ENCODE data around the gene CSTF3.
A peak's percentile ranks its signal among the peaks of the same experiment; 100 is the strongest.

Gene CSTF3

DNA sequence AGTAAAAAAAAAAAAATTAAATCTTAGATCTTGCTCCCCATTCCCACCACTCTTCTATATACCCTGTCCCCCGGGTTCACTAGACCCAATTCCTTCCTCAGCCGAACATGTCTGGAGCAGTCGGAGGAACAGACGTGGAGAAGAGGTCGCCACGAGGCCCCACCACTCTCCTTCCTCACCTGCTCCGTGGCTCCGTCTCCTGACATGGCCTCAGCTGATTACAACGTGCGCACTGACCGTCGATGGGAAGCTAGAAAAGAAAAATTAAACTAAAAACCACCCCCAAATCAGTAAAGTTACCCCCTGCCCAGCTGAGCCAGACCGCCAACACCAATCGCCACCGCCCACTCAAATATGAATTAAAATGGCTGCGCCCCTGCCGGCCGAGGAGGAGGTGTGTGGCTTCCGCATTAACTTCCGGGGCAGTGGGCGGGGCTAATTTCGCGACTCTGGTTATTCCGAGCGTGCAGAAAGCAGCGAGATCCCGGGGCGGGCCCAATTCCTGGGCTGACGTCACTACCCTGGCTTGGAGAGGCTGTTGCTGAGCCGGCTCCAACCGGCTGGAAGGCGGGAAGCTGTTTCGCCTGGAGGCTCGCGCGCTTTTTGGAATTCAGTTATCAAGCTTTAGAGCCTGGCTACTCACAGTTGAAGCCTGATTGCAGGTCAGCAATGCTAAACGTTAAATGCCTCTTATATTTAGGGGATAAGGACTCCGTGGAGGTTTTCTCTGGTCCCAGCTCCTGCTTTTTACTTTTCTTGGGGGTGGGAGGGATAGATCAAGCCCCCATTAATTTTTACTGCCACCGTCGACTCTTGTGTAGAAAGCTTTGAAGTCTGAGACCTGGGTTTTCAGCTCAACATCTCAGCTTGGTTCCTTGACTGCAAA is at the start of gene CSTF3:
Gene CSTF3, minus strand, starts transcription at position 361 of the 886 bp plus-strand sequence. Its CDS starts 155 bp downstream, at position 206.
- peak; percentile 99 for DNase-seq
- Histone ChIP-seq H3K4me1 (ENCODE audit: insufficient read depth, low read length) (peaks cover 50% of the 10 kb centered on the region), H3K27ac (ENCODE audit: low read length) (peak within 1 kb of the TSS; percentile 98), H3K9ac (ENCODE audit: low read depth, low read length) (peak within 1 kb of the TSS; percentile 92), H4K20me1 (ENCODE audit: insufficient read depth, low read length) (peaks cover 25% of the 10 kb centered on the region; the same call in 1 of the 2 replicates), H2AFZ (ENCODE audit: low read depth, low read length) (peak within 1 kb of the TSS; percentile 79), H3K27me3 (ENCODE audit: insufficient read depth, low read length, poor library complexity) (no peaks in the 10 kb centered on the region), H3K9me3 (ENCODE audit: insufficient read depth, low read length, severe bottlenecking) (no peaks in the 10 kb centered on the region), H3K36me3 (ENCODE audit: insufficient read depth, low read length) (peaks cover 16% of the 10 kb centered on the region), H3K4me3 (ENCODE audit: low read depth in 1 of 2, low read length in 2 of 2) (peak within 1 kb of the TSS; percentile 78 to 93), H3K4me2 (ENCODE audit: insufficient read depth, low read length) (peak within 1 kb of the TSS; percentile 86), H3K79me2 (ENCODE audit: insufficient read depth, low read length) (peaks cover 95% of the 10 kb centered on the region)
- ATAC-seq (ENCODE audit: insufficient read depth, low read depth), result peak; percentile 93
- TF ChIP-seq, protein P1, sequence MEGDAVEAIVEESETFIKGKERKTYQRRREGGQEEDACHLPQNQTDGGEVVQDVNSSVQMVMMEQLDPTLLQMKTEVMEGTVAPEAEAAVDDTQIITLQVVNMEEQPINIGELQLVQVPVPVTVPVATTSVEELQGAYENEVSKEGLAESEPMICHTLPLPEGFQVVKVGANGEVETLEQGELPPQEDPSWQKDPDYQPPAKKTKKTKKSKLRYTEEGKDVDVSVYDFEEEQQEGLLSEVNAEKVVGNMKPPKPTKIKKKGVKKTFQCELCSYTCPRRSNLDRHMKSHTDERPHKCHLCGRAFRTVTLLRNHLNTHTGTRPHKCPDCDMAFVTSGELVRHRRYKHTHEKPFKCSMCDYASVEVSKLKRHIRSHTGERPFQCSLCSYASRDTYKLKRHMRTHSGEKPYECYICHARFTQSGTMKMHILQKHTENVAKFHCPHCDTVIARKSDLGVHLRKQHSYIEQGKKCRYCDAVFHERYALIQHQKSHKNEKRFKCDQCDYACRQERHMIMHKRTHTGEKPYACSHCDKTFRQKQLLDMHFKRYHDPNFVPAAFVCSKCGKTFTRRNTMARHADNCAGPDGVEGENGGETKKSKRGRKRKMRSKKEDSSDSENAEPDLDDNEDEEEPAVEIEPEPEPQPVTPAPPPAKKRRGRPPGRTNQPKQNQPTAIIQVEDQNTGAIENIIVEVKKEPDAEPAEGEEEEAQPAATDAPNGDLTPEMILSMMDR (IDR thresholded peaks at IDR 0.05; ENCODE audit: borderline replicate concordance, extremely low read depth, low read length, poor library complexity, severe bottlenecking), result peak; percentile 38
- no peak for TF ChIP-seq EZH2 (IDR thresholded peaks at IDR 0.05; ENCODE audit: borderline replicate concordance, low read depth, low read length, severe bottlenecking)

DNA sequence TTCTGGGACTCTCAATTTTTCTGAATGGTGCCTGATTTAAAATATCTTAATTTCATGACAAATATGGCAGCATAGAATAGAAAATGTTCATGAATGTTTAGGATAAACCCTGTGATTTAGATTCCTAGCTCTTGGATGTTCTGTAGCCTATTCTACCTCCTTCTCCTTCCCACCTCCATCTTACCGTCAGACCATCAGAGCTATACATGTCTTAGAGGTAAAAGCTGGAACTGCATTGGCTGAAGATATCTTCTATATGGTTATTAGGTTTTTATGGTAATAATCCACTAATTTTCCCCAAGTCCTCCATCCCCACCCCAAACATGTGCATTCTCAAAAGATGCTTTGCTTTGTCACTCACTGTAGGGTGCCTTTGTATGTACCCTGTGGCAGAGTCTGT is 46.9 kb upstream of the CSTF3 start:
- H3K36me3 ChIP-seq (ENCODE audit: insufficient read depth, low read length), result no peaks in the 10 kb centered on the region
- no peaks in the 10 kb centered on the region for H3K9me3 ChIP-seq (ENCODE audit: insufficient read depth, low read length, severe bottlenecking)
- no peak overlapping the region for H3K9ac ChIP-seq (ENCODE audit: low read depth, low read length)
- no peak overlapping the region for H3K4me3 ChIP-seq (ENCODE audit: low read depth in 1 of 2, low read length in 2 of 2)
- ATAC-seq (ENCODE audit: insufficient read depth, low read depth) (peak; percentile 27; the same call in 1 of the 3 replicates), DNase-seq (no peak)
- no peak overlapping the region for H2AFZ ChIP-seq (ENCODE audit: low read depth, low read length)
- no peak overlapping the region for H3K4me2 ChIP-seq (ENCODE audit: insufficient read depth, low read length)
- no peaks in the 10 kb centered on the region for H3K27me3 ChIP-seq (ENCODE audit: insufficient read depth, low read length, poor library complexity)
- no peak for TF ChIP-seq EZH2 (IDR thresholded peaks at IDR 0.05; ENCODE audit: borderline replicate concordance, low read depth, low read length, severe bottlenecking)
- TF ChIP-seq, protein P1 (IDR thresholded peaks at IDR 0.05; ENCODE audit: borderline replicate concordance, extremely low read depth, low read length, poor library complexity, severe bottlenecking), result no peak
- H4K20me1 ChIP-seq (ENCODE audit: insufficient read depth, low read length), result no peaks in the 10 kb centered on the region
- H3K79me2 ChIP-seq (ENCODE audit: insufficient read depth, low read length), result no peaks in the 10 kb centered on the region
- H3K4me1 ChIP-seq (ENCODE audit: insufficient read depth, low read length), result no peaks in the 10 kb centered on the region
- H3K27ac ChIP-seq (ENCODE audit: low read length), result no peak overlapping the region

DNA sequence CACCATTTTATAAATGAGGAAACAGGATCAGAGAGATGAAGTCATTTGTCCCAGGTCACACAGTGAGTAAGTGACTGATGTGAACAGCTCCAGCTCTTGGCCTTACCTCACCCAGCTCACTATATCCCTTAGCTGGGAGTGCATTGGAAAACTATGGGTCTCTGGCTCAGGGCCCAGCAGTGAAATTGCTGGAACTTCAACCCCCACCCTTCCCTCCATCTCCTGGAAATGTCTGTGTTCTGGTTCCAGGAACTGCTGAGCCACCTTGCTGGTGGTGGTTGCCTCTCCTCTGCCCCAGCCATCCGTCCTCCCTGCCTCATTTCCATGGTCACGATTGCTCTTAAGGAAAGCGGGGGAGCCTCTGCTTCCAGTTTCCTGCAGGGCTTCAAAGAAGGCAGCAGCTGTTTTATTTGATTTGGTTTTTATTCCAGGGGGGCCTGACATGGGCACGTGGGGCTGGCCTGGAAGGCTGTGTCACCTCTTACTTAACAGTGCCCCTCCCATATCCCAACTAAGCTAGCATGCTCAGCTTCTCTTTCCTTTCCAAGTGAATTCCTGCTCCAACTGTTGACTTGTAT is 46.2 kb upstream of the CSTF3 start:
- Histone ChIP-seq H2AFZ (ENCODE audit: low read depth, low read length) (no peak overlapping the region), H3K27ac (ENCODE audit: low read length) (no peak overlapping the region), H4K20me1 (ENCODE audit: insufficient read depth, low read length) (no peaks in the 10 kb centered on the region), H3K4me2 (ENCODE audit: insufficient read depth, low read length) (no peak overlapping the region), H3K4me1 (ENCODE audit: insufficient read depth, low read length) (no peaks in the 10 kb centered on the region), H3K27me3 (ENCODE audit: insufficient read depth, low read length, poor library complexity) (no peaks in the 10 kb centered on the region), H3K79me2 (ENCODE audit: insufficient read depth, low read length) (no peaks in the 10 kb centered on the region), H3K4me3 (ENCODE audit: low read depth in 1 of 2, low read length in 2 of 2) (no peak overlapping the region), H3K9ac (ENCODE audit: low read depth, low read length) (no peak overlapping the region), H3K9me3 (ENCODE audit: insufficient read depth, low read length, severe bottlenecking) (no peaks in the 10 kb centered on the region), H3K36me3 (ENCODE audit: insufficient read depth, low read length) (no peaks in the 10 kb centered on the region)
- peak; percentile 19; the same call in 1 of the 3 replicates for ATAC-seq (ENCODE audit: insufficient read depth, low read depth)
- DNase-seq, result no peak
- TF ChIP-seq, protein P1 (IDR thresholded peaks at IDR 0.05; ENCODE audit: borderline replicate concordance, extremely low read depth, low read length, poor library complexity, severe bottlenecking), result no peak
- no peak for TF ChIP-seq EZH2 (IDR thresholded peaks at IDR 0.05; ENCODE audit: borderline replicate concordance, low read depth, low read length, severe bottlenecking)

All from DND-41 (cell line).